H9 (cell line): Measurements from ENCODE around the gene CLEC4C. TPM values are rescaled to one million over a fixed set of nuclear protein-coding genes. Genes with fewer than 3 reads are reported as not detected.

Source experiments
- DNase-seq: peaks from one replicate; pipeline ENCODE4 v3.0.0-alpha.2; 2017
- H2AFZ ChIP-seq: one replicate; pipeline ENCODE4 v1.6.1; 2013; ENCODE audit warnings: mild to moderate bottlenecking, low read length, control low read depth, moderate library complexity
- H2AK5ac ChIP-seq: 2 replicates; pipeline ENCODE4 v1.6.1; 2013; ENCODE audit warnings: low read length, control low read depth, mixed read lengths; ENCODE audit not compliant: insufficient read length
- H2BK120ac ChIP-seq: one replicate; pipeline ENCODE4 v1.6.1; 2013; ENCODE audit warnings: low read depth, mild to moderate bottlenecking, low read length, control low read depth, inconsistent platforms; ENCODE audit not compliant: poor library complexity, severe bottlenecking
- H2BK12ac ChIP-seq: 2 replicates; pipeline ENCODE4 v1.6.1; 2013; ENCODE audit warnings: low read length, control low read depth, mixed read lengths, low read depth; ENCODE audit not compliant: insufficient read length
- H2BK15ac ChIP-seq: 2 replicates; pipeline ENCODE4 v1.6.1; 2013; ENCODE audit warnings: low read depth, low read length, control low read depth
- H2BK20ac ChIP-seq: one replicate; pipeline ENCODE4 v1.6.1; 2013; ENCODE audit warnings: low read depth, mild to moderate bottlenecking, low read length, control low read depth, inconsistent platforms; ENCODE audit not compliant: poor library complexity, severe bottlenecking
- H2BK5ac ChIP-seq: 2 replicates; pipeline ENCODE4 v1.6.1; 2013; ENCODE audit warnings: low read length, control low read depth, mixed read lengths; ENCODE audit not compliant: insufficient read length
- H3K14ac ChIP-seq: 2 replicates; pipeline ENCODE4 v1.6.1; 2013; ENCODE audit warnings: low read length, control low read depth; ENCODE audit not compliant: insufficient read depth
- H3K18ac ChIP-seq: 2 replicates; pipeline ENCODE4 v1.6.1; 2013; ENCODE audit warnings: low read depth, mild to moderate bottlenecking, mixed read lengths, low read length, control low read depth; ENCODE audit not compliant: insufficient read length
- H3K23ac ChIP-seq: 2 replicates; pipeline ENCODE4 v1.6.1; 2013; ENCODE audit warnings: low read length, control low read depth, mixed read lengths, low read depth; ENCODE audit not compliant: insufficient read length
- H3K23me2 ChIP-seq: 2 replicates; pipeline ENCODE4 v1.6.1; 2013; ENCODE audit warnings: low read depth, mild to moderate bottlenecking, mixed read lengths, low read length, control low read depth; ENCODE audit not compliant: insufficient read length, poor library complexity, severe bottlenecking
- H3K27ac ChIP-seq: 2 replicates; pipeline ENCODE4 v1.5.1; 2013; ENCODE audit warnings: low read length, control low read depth, mixed read lengths, low read depth; ENCODE audit not compliant: insufficient read length
- H3K27me3 ChIP-seq: 2 replicates; pipeline ENCODE4 v1.6.1; 2013; ENCODE audit warnings: low read length, control low read depth, inconsistent platforms; ENCODE audit not compliant: insufficient read depth
- H3K4ac ChIP-seq: 2 replicates; pipeline ENCODE4 v1.6.1; 2013; ENCODE audit warnings: low read depth, mild to moderate bottlenecking, control low read depth, inconsistent platforms, low read length, moderate library complexity
- H3K4me1 ChIP-seq: 2 replicates; pipeline ENCODE4 v1.6.1; 2013; ENCODE audit warnings: low read length, control low read depth, inconsistent platforms; ENCODE audit not compliant: insufficient read depth
- H3K4me2 ChIP-seq: 2 replicates; pipeline ENCODE4 v1.6.1; 2013; ENCODE audit warnings: low read length, control low read depth, mixed read lengths; ENCODE audit not compliant: insufficient read length, insufficient read depth
- H3K56ac ChIP-seq: 2 replicates; pipeline ENCODE4 v1.6.1; 2013; ENCODE audit warnings: low read depth, mild to moderate bottlenecking, mixed read lengths, low read length, control low read depth; ENCODE audit not compliant: insufficient read length
- H3K79me1 ChIP-seq: 2 replicates; pipeline ENCODE4 v1.6.1; 2013; ENCODE audit warnings: low read depth, mild to moderate bottlenecking, moderate library complexity, low read length, control low read depth, inconsistent platforms; ENCODE audit not compliant: insufficient read depth, poor library complexity, severe bottlenecking
- H3K79me2 ChIP-seq: 2 replicates; pipeline ENCODE4 v1.6.1; 2013; ENCODE audit warnings: low read length, control low read depth, inconsistent platforms; ENCODE audit not compliant: insufficient read depth
- H3K9ac ChIP-seq: 2 replicates; pipeline ENCODE4 v1.6.1; 2013; ENCODE audit warnings: low read length, control low read depth, mixed read lengths; ENCODE audit not compliant: insufficient read length; ENCODE audit errors: extremely low read depth
- H3K9me3 ChIP-seq: one replicate; pipeline ENCODE4 v1.6.1; 2013; ENCODE audit warnings: low read depth, low read length, inconsistent platforms; ENCODE audit not compliant: control insufficient read depth
- H3T11ph ChIP-seq: one replicate; pipeline ENCODE4 v1.6.1; 2013; ENCODE audit warnings: mild to moderate bottlenecking, low read length, control low read depth, inconsistent platforms
- H4K20me1 ChIP-seq: one replicate; pipeline ENCODE4 v1.6.1; 2013; ENCODE audit not compliant: control insufficient read depth, insufficient read length, insufficient read depth
- H4K5ac ChIP-seq: 2 replicates; pipeline ENCODE4 v1.6.1; 2013; ENCODE audit warnings: low read depth, mild to moderate bottlenecking, mixed read lengths, low read length, control low read depth; ENCODE audit not compliant: insufficient read length
- H4K8ac ChIP-seq: replicated peaks from 2 replicates; pipeline ENCODE4 v1.6.1; 2013; ENCODE audit warnings: low read length, control low read depth, mixed read lengths, low read depth; ENCODE audit not compliant: insufficient read length
- H4K91ac ChIP-seq: 2 replicates; pipeline ENCODE4 v1.6.1; 2013; ENCODE audit warnings: low read depth, mild to moderate bottlenecking, moderate library complexity, mixed read lengths, low read length, control low read depth; ENCODE audit not compliant: insufficient read length
- H3K27ac Mint-ChIP-seq, 3 experiments: 2 replicates in 2 of 3; 3 replicates in 1 of 3; pipeline ENCODE4 v1.8.0; 2020 to 2021; ENCODE audit warnings: mixed read lengths in 3 of 3, mild to moderate bottlenecking in 1 of 3, moderate library complexity in 1 of 3
- H3K27me3 Mint-ChIP-seq: 2 replicates; pipeline ENCODE4 v1.8.0; 2021; ENCODE audit warnings: low read depth, mild to moderate bottlenecking, moderate library complexity, mixed read lengths
- H3K36me3 Mint-ChIP-seq, 3 experiments: 2 replicates in 2 of 3; 3 replicates in 1 of 3; pipeline ENCODE4 v1.8.0; 2020 to 2021; ENCODE audit warnings: low read depth in 3 of 3, mixed read lengths in 3 of 3; ENCODE audit not compliant: insufficient read depth in 1 of 3
- H3K4me1 Mint-ChIP-seq, 2 experiments: 2 replicates each; pipeline ENCODE4 v1.8.0; 2020; ENCODE audit warnings: mixed read lengths in 2 of 2
- H3K4me3 Mint-ChIP-seq, 2 experiments: 2 replicates in 1 of 2; 3 replicates in 1 of 2; pipeline ENCODE4 v1.8.0; 2020 to 2021; ENCODE audit warnings: mild to moderate bottlenecking in 2 of 2, mixed read lengths in 2 of 2, moderate library complexity in 1 of 2
- H3K9me3 Mint-ChIP-seq, 2 experiments: 2 replicates in 1 of 2; 3 replicates in 1 of 2; pipeline ENCODE4 v1.8.0; 2020; ENCODE audit warnings: mild to moderate bottlenecking in 2 of 2, mixed read lengths in 2 of 2, moderate library complexity in 1 of 2
- CTCF ChIP-seq: fragments of 200-600 bp; sonication (generic); conservative IDR thresholded peaks from 3 replicates; pipeline ENCODE4 v1.8.0; 2021; ENCODE audit warnings: antibody characterized with exemption, mild to moderate bottlenecking
- WGBS: extraction: QIAGEN DNeasy Blood & Tissue Kit; methylation state at CpG from one replicate; pipeline ENCODE4 v1.1.7; 2013; ENCODE audit warnings: missing lambda C conversion rate, low lambda C conversion rate, mixed read lengths; ENCODE audit not compliant: insufficient read length; ENCODE audit errors: extremely low coverage; 5-methylcytosine and 5-hydroxymethylcytosine counted together
- long read RNA-seq: library from polyadenylated mRNA; unstranded; transcript quantifications from one replicate; pipeline ENCODE4 v2.0.0, GENCODE V29; 2020
- total RNA-seq: library from RNA; stranded (reverse); gene quantifications from 2 replicates; pipeline ENCODE4 v1.2.1, GENCODE V29; 2021

CLEC4C gene, protein sequence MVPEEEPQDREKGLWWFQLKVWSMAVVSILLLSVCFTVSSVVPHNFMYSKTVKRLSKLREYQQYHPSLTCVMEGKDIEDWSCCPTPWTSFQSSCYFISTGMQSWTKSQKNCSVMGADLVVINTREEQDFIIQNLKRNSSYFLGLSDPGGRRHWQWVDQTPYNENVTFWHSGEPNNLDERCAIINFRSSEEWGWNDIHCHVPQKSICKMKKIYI
- total RNA-seq = 0.26 TPM in 2 replicates
- long read RNA-seq = 0 reads

DNA sequence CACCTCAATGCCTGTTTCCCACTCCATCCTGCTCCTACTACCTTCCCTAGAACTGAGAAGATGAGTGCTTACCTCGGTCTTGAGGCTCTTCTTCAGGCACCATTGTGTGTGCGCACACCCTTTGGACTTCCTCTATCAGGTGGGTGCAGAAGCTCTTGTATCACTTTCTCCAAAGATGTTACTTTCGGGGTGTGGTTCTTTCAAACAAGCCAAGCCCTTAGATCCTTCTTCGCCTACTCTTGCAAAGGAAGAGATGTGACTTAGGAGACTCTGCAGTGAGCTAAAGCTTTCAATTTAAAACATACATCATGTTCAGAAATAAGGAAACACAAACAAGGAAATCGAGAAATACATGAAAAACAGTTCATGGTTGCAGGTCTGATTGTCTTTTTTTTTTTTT lies at the start of gene CLEC4C:
TSS of gene CLEC4C (minus strand) at position 130 of the 400 bp plus-strand sequence. CDS start at position 103, 27 bp downstream.
- Histone ChIP-seq H3K27me3 (no peaks in the 10 kb centered on the region), H2BK120ac (no peak within 1 kb of the TSS), H3K23me2 (no peaks in the 10 kb centered on the region), H4K5ac (no peak within 1 kb of the TSS), H2BK12ac (no peak within 1 kb of the TSS), H2BK5ac (no peak within 1 kb of the TSS), H3K14ac (no peak within 1 kb of the TSS), H4K8ac (no peak within 1 kb of the TSS), H3T11ph (no peak within 1 kb of the TSS), H3K79me1 (no peaks in the 10 kb centered on the region), H3K4me1 (no peaks in the 10 kb centered on the region), H4K20me1 (no peaks in the 10 kb centered on the region), H3K79me2 (no peaks in the 10 kb centered on the region), H3K9me3 (no peaks in the 10 kb centered on the region), H2BK15ac (no peak within 1 kb of the TSS), H3K27ac (no peak within 1 kb of the TSS), H3K23ac (no peak within 1 kb of the TSS), H3K56ac (no peak within 1 kb of the TSS), H4K91ac (no peak within 1 kb of the TSS), H3K18ac (no peak within 1 kb of the TSS), H2BK20ac (no peak within 1 kb of the TSS), H2AK5ac (no peak within 1 kb of the TSS), H3K4ac (no peak within 1 kb of the TSS), H3K4me2 (no peak within 1 kb of the TSS), H3K9ac (no peak within 1 kb of the TSS), H2AFZ (no peak within 1 kb of the TSS)
- Mint-ChIP-seq H3K4me3 (no peak within 1 kb of the TSS), H3K27me3 (no peaks in the 10 kb centered on the region), H3K9me3 (peaks cover 15 to 24% of the 10 kb centered on the region in 2 experiments), H3K36me3 (peaks cover 0 to 22% (median 10%) of the 10 kb centered on the region in 3 experiments; a peak in 6 of 7 replicates), H3K4me1 (peaks cover 13 to 15% of the 10 kb centered on the region in 2 experiments; a peak in 2 of 4 replicates), H3K27ac (no peak within 1 kb of the TSS)
- no peak for TF ChIP-seq CTCF
- DNase-seq = no peak
- no CpG with 5 or more reads among the region's 5 CpGs for WGBS
